B cell (primary cell): Measurements from ENCODE around the gene TRMT13. TPM values are rescaled to one million over a fixed set of nuclear protein-coding genes. Genes with fewer than 3 reads are reported as not detected.

Source experiments
- ATAC-seq: fragments of 200-7000 bp; cut with Tn5 transposase; one replicate; pipeline ENCODE4 v1.10.0; 2021; ENCODE audit warnings: low read depth, mild to moderate bottlenecking, moderate number of reproducible peaks, moderate library complexity
- CTCF ChIA-PET: fragments of 350-600 bp; sonication (Branson Sonifier 250); formaldehyde crosslinking; loops from one replicate; lab custom pipeline; 2021; ENCODE audit warnings: antibody characterized with exemption, inconsistent platforms; lab: Charles Lee
- POLR2A ChIA-PET: fragments of 350-600 bp; sonication (Branson Sonifier 250); formaldehyde crosslinking; loops from one replicate; lab custom pipeline; 2021; ENCODE audit warnings: antibody characterized with exemption; lab: Charles Lee
- DNase-seq: peaks from one replicate; pipeline ENCODE4 v3.0.0; 2013
- H2AFZ ChIP-seq: 2 replicates; pipeline ENCODE4 v1.6.1; 2012; ENCODE audit warnings: mild to moderate bottlenecking, low read depth, low read length; ENCODE audit not compliant: insufficient read depth, poor library complexity, severe bottlenecking
- H3K27ac ChIP-seq, 2 donors: 1 replicate in 1 of 2; 2 replicates in 1 of 2; pipeline ENCODE4 v1.5.1; 2012 to 2013; ENCODE audit warnings: low read length in 2 of 2, mild to moderate bottlenecking in 2 of 2, moderate library complexity in 1 of 2
- H3K27me3 ChIP-seq, 4 experiments: fragments of 200-600 bp in 1 of 4; sonication (generic) in 1 of 4; replicated peaks in 1 of 4; 1 replicate in 2 of 4; 2 replicates in 2 of 4; pipeline versions ENCODE4 v1.6.1 to v1.7.0; 2013 to 2016; ENCODE audit warnings: low read length in 3 of 4, mild to moderate bottlenecking in 2 of 4, mixed read lengths in 1 of 4, moderate library complexity in 1 of 4; ENCODE audit not compliant: insufficient read depth in 4 of 4, control insufficient read depth in 3 of 4; ENCODE audit errors: control extremely low read depth in 1 of 4
- H3K36me3 ChIP-seq, 2 experiments: replicated peaks in 1 of 2; 1 replicate in 1 of 2; 2 replicates in 1 of 2; pipeline versions ENCODE4 v1.6.1 to v1.7.1; 2013; ENCODE audit warnings: low read length in 1 of 2; ENCODE audit not compliant: insufficient read depth in 2 of 2, control insufficient read depth in 1 of 2; ENCODE audit errors: control extremely low read depth in 1 of 2, extremely low read depth in 1 of 2
- H3K4me1 ChIP-seq, 2 donors: fragments of 200-600 bp in 1 of 2; sonication (generic) in 1 of 2; 1 replicate in 1 of 2; 2 replicates in 1 of 2; pipeline versions ENCODE4 v1.5.1 to v1.6.1; 2013 to 2017; ENCODE audit warnings: low read length in 2 of 2; ENCODE audit not compliant: control insufficient read depth in 2 of 2, insufficient read depth in 2 of 2
- H3K4me2 ChIP-seq: replicated peaks from 2 replicates; pipeline ENCODE3; 2012; ENCODE audit warnings: mild to moderate bottlenecking, low read depth, low read length; ENCODE audit not compliant: poor library complexity, severe bottlenecking
- H3K4me3 ChIP-seq, 5 experiments: fragments of 200-600 bp in 1 of 5; sonication (generic) in 1 of 5; 1 replicate in 3 of 5; 2 replicates in 2 of 5; pipeline versions ENCODE4 v1.5.1 to v1.7.0; 2011 to 2016; ENCODE audit warnings: low read length in 4 of 5, mild to moderate bottlenecking in 4 of 5, low read depth in 2 of 5, control low read depth in 1 of 5, moderate library complexity in 1 of 5; ENCODE audit not compliant: insufficient read depth in 1 of 5; ENCODE audit errors: control extremely low read depth in 1 of 5, extremely low read depth in 1 of 5
- H3K79me2 ChIP-seq: fragments of 200-600 bp; sonication (generic); one replicate; pipeline ENCODE4 v1.6.0; 2016; ENCODE audit warnings: low read length; ENCODE audit not compliant: control insufficient read depth, insufficient read depth
- H3K9ac ChIP-seq: fragments of 200-600 bp; sonication (generic); 2 replicates; pipeline ENCODE4 v1.6.1; 2017; ENCODE audit warnings: mild to moderate bottlenecking, low read length, moderate library complexity
- H3K9me3 ChIP-seq, 3 donors: one replicate each; pipeline versions ENCODE4 v1.6.1 to v1.7.1; 2013; ENCODE audit warnings: low read length in 2 of 3; ENCODE audit not compliant: control insufficient read depth in 2 of 3, insufficient read depth in 1 of 3; ENCODE audit errors: control extremely low read depth in 1 of 3
- H4K20me1 ChIP-seq: 2 replicates; pipeline ENCODE4 v1.6.0; 2012; ENCODE audit warnings: mild to moderate bottlenecking, low read length; ENCODE audit not compliant: insufficient read depth, control insufficient read depth, poor library complexity, severe bottlenecking
- H3K27ac Mint-ChIP-seq: one replicate; pipeline ENCODE4 v1.8.0; 2021; ENCODE audit warnings: mixed read lengths
- H3K27me3 Mint-ChIP-seq: one replicate; pipeline ENCODE4 v1.8.0; 2021; ENCODE audit warnings: mixed read lengths
- H3K4me1 Mint-ChIP-seq: one replicate; pipeline ENCODE4 v1.8.0; 2021; ENCODE audit warnings: mixed read lengths
- H3K4me3 Mint-ChIP-seq: one replicate; pipeline ENCODE4 v1.8.0; 2021; ENCODE audit warnings: mixed read lengths
- H3K9me3 Mint-ChIP-seq: one replicate; pipeline ENCODE4 v1.8.0; 2022; ENCODE audit warnings: mixed read lengths; ENCODE audit not compliant: insufficient read depth
- CTCF ChIP-seq: fragments of 200-600 bp; IDR thresholded peaks from one replicate; pipeline ENCODE4 v1.8.0; 2022; ENCODE audit warnings: antibody characterized with exemption, mild to moderate bottlenecking
- EZH2 ChIP-seq: IDR thresholded peaks from 2 replicates; pipeline ENCODE4 v1.6.1; 2012; ENCODE audit warnings: borderline replicate concordance, low read depth, mild to moderate bottlenecking, moderate library complexity, low read length; ENCODE audit not compliant: insufficient read depth, poor library complexity, severe bottlenecking
- WGBS: methylation state at CpG from one replicate; pipeline ENCODE4 v1.1.5; 2013; ENCODE audit warnings: missing lambda C conversion rate; ENCODE audit not compliant: insufficient coverage; 5-methylcytosine and 5-hydroxymethylcytosine counted together
- intact Hi-C: fragments of 100-400 bp; cut with micrococcal nuclease; formaldehyde crosslinking; loops from one replicate; pipeline ENCODE4 v1.10.0; 2022
- polyA plus RNA-seq: library from polyadenylated mRNA; depleted of rRNA; stranded (reverse); fragments of >200 nt; gene quantifications from 2 replicates; pipeline ENCODE4 v1.2.3, GENCODE V29; 2012
- total RNA-seq, 2 donors: library from RNA; stranded (reverse); fragments of 120-200 nt in 1 of 2; gene quantifications; 1 replicate in 1 of 2; 2 replicates in 1 of 2; pipeline versions ENCODE4 v1.2.3 to v1.2.4, GENCODE V29; 2013 to 2022

Gene TRMT13
- total and polyA plus RNA-seq, 2 donors (not counting 1 experiment from before 2014, with no cell fraction given), result 15.6 to 40.1 TPM

GRCh38 chr1:100131623-100132022 lies 1.3 kb upstream of the TRMT13 start:
- Histone ChIP-seq H3K27ac (no peak overlapping the region), H3K9ac (no peak overlapping the region), H3K9me3 (no peaks in the 10 kb centered on the region), H3K36me3 (no peaks in the 10 kb centered on the region), H3K4me1 (peaks cover 18 to 20% of the 10 kb centered on the region in 2 donors), H4K20me1 (no peaks in the 10 kb centered on the region), H2AFZ (peak overlapping the region; percentile 99), H3K4me3 (no peak overlapping the region), H3K79me2 (peaks cover 68% of the 10 kb centered on the region), H3K4me2 (peak overlapping the region; percentile 82), H3K27me3 (no peaks in the 10 kb centered on the region)
- Mint-ChIP-seq H3K27ac (peak overlapping the region; percentile 50), H3K9me3 (no peaks in the 10 kb centered on the region), H3K4me3 (peak overlapping the region; percentile 98), H3K4me1 (peaks cover 37% of the 10 kb centered on the region), H3K27me3 (no peaks in the 10 kb centered on the region)
- ATAC-seq, result no peak
- 95% methylated on average over 4 of the region's 8 CpGs for WGBS
- POLR2A ChIA-PET, result no interaction called here
- no peak for DNase-seq
- CTCF ChIA-PET, result no interaction called here
- intact Hi-C loops, result loop anchor here (2.0 to 5.0 kb wide), 4 partner anchors 281 to 763 kb away; partner anchors contain the start of genes AGL and EXTL2
- no peak for TF ChIP-seq CTCF
- TF ChIP-seq EZH2, result no peak

GRCh38 chr1:100134872-100135271 lies 1.9 kb downstream of the TRMT13 start:
- H3K27ac Mint-ChIP-seq, result no peak overlapping the region
- intact Hi-C loops, result loop anchor here (5.0 kb wide), 1 partner anchor 322 kb away; no protein-coding TSS in a partner anchor
- peaks cover 9 to 32% of the 10 kb centered on the region in 2 experiments for H3K36me3 ChIP-seq

More at GRCh38 chr1:100134872-100135271, 1.9 kb downstream of the TRMT13 start:
- peaks cover 37% of the 10 kb centered on the region for H3K4me1 Mint-ChIP-seq
- H3K4me3 Mint-ChIP-seq, result peak overlapping the region; percentile 70
- H3K9me3 Mint-ChIP-seq, result no peaks in the 10 kb centered on the region
- Histone ChIP-seq H3K4me3 (no peak overlapping the region), H3K4me1 (peaks cover 18 to 20% of the 10 kb centered on the region in 2 donors), H3K27ac (no peak overlapping the region), H4K20me1 (no peaks in the 10 kb centered on the region), H3K4me2 (no peak overlapping the region), H2AFZ (no peak overlapping the region), H3K9me3 (no peaks in the 10 kb centered on the region), H3K79me2 (peaks cover 45% of the 10 kb centered on the region), H3K9ac (no peak overlapping the region), H3K27me3 (no peaks in the 10 kb centered on the region)
- WGBS, result no CpG with 5 or more reads among the region's 3 CpGs
- no peaks in the 10 kb centered on the region for H3K27me3 Mint-ChIP-seq
- DNase-seq (no peak), ATAC-seq (no peak)
- TF ChIP-seq CTCF (no peak), EZH2 (no peak)
- ChIA-PET CTCF (no interaction called here), POLR2A (no interaction called here)
